PC-9 (cell line): ENCODE measurements around the gene SELENOV. TPM values are rescaled to one million over a fixed set of nuclear protein-coding genes. Genes with fewer than 3 reads are reported as not detected.

Experiments
- BruUV-seq: library from RNA; stranded (reverse); fragments of 400-500 nt; replicated peaks from 2 replicates; lab custom pipeline; 2021; lab: Mats Ljungman, UMichigan
- CTCF ChIA-PET: fragments of 300-600 bp; sonication (Branson Sonifier 250); formaldehyde crosslinking; loops from one replicate; lab custom pipeline; 2022; ENCODE audit warnings: antibody characterized with exemption; lab: Charles Lee
- POLR2A ChIA-PET: fragments of 300-600 bp; sonication (Branson Sonifier 250); formaldehyde crosslinking; loops from one replicate; lab custom pipeline; 2022; ENCODE audit warnings: antibody characterized with exemption; ENCODE audit not compliant: unreplicated experiment; lab: Charles Lee
- DNase-seq, 2 experiments: peaks; one replicate each; pipeline versions ENCODE4 v3.0.0 to v3.0.0-alpha.2; 2015 to 2022; ENCODE audit warnings: mixed read lengths in 1 of 2
- H2AFZ ChIP-seq: fragments of 200-600 bp; sonication (generic); 2 replicates; pipeline ENCODE4 v1.8.1; 2017; ENCODE audit warnings: antibody characterized with exemption
- H3F3A ChIP-seq: fragments of 200-600 bp; sonication (generic); 2 replicates; pipeline ENCODE4 v1.8.1; 2017; ENCODE audit warnings: antibody characterized with exemption, mild to moderate bottlenecking, low read depth; ENCODE audit not compliant: insufficient read depth
- H3K27ac ChIP-seq: fragments of 200-600 bp; sonication (generic); 2 replicates; pipeline ENCODE4 v1.6.1; 2016; ENCODE audit warnings: mixed run types
- H3K27me3 ChIP-seq: fragments of 200-600 bp; sonication (generic); 2 replicates; pipeline ENCODE4 v1.6.1; 2016; ENCODE audit warnings: low read depth, mixed run types; ENCODE audit not compliant: insufficient read depth
- H3K36me3 ChIP-seq: fragments of 200-600 bp; sonication (generic); 2 replicates; pipeline ENCODE4 v1.6.1; 2016; ENCODE audit warnings: low read depth, mixed run types
- H3K4me1 ChIP-seq: fragments of 200-600 bp; sonication (generic); replicated peaks from 2 replicates; pipeline ENCODE4 v1.6.1; 2016; ENCODE audit warnings: mixed run types; ENCODE audit not compliant: insufficient read depth
- H3K4me2 ChIP-seq: fragments of 200-600 bp; sonication (generic); 2 replicates; pipeline ENCODE4 v1.6.1; 2017; ENCODE audit warnings: mixed run types
- H3K4me3 ChIP-seq: fragments of 200-600 bp; sonication (generic); 2 replicates; pipeline ENCODE4 v1.6.1; 2016; ENCODE audit warnings: mixed run types
- H3K79me2 ChIP-seq: fragments of 200-600 bp; sonication (generic); 2 replicates; pipeline ENCODE4 v1.6.1; 2017; ENCODE audit warnings: low read depth, mixed run types
- H3K9me2 ChIP-seq: fragments of 200-600 bp; sonication (generic); 2 replicates; pipeline ENCODE4 v1.8.1; 2017; ENCODE audit warnings: mild to moderate bottlenecking; ENCODE audit not compliant: insufficient read depth
- H3K9me3 ChIP-seq: fragments of 200-600 bp; sonication (generic); 2 replicates; pipeline ENCODE4 v1.8.1; 2016; ENCODE audit warnings: low read depth; ENCODE audit not compliant: insufficient read depth
- H4K20me1 ChIP-seq: fragments of 200-600 bp; sonication (generic); 2 replicates; pipeline ENCODE4 v1.8.1; 2017; ENCODE audit not compliant: insufficient read depth
- CTCF ChIP-seq: fragments of 200-600 bp; sonication (generic); conservative IDR thresholded peaks from 2 replicates; pipeline ENCODE4 v1.6.1; 2017; ENCODE audit warnings: mixed run types, antibody characterized with exemption, mild to moderate bottlenecking, moderate library complexity
- EZH2 ChIP-seq: fragments of 200-600 bp; sonication (generic); IDR thresholded peaks from 2 replicates; pipeline ENCODE4 v1.8.0; 2017; ENCODE audit warnings: antibody characterized with exemption, low read depth
- intact Hi-C: fragments of 100-400 bp; cut with micrococcal nuclease; formaldehyde crosslinking; loops from one replicate; pipeline ENCODE4 v1.10.0; 2022; ENCODE audit not compliant: unreplicated experiment
- total RNA-seq: library from RNA; stranded (reverse); gene quantifications from 2 replicates; pipeline ENCODE4 v1.2.3, GENCODE V29; 2021

SELENOV gene
- total RNA-seq, 1 experiment from 2014 or later, result not detected

- TF ChIP-seq EZH2 (no peak), CTCF (no peak)
- Histone ChIP-seq H3K4me3 (no peak overlapping the region), H3K36me3 (peaks cover 10% of the 10 kb centered on the region; the same call in 1 of the 2 replicates), H3F3A (peaks cover 13% of the 10 kb centered on the region; the same call in 1 of the 2 replicates), H2AFZ (no peak overlapping the region), H3K27ac (no peak overlapping the region), H4K20me1 (no peaks in the 10 kb centered on the region), H3K4me2 (no peak overlapping the region), H3K79me2 (no peaks in the 10 kb centered on the region), H3K9me3 (no peaks in the 10 kb centered on the region), H3K27me3 (peaks cover 3% of the 10 kb centered on the region; the same call in 1 of the 2 replicates), H3K4me1 (peaks cover 5% of the 10 kb centered on the region; the same call in 1 of the 2 replicates), H3K9me2 (no peaks in the 10 kb centered on the region)
- intact Hi-C loops, result no loop called here
- POLR2A ChIA-PET, result no interaction called here
- DNase-seq, result no peak
- no TSS peak for BruUV-seq
- CTCF ChIA-PET, result no interaction called here
Observed at GRCh38 chr19:39492225-39492624, 22.7 kb upstream of the SELENOV start.

GRCh38 chr19:39492788-39493187 is 22.2 kb upstream of the SELENOV start:
- BruUV-seq, result no TSS peak
- Histone ChIP-seq H3K27ac (no peak overlapping the region), H3K27me3 (peaks cover 9% of the 10 kb centered on the region), H3K36me3 (peaks cover 9% of the 10 kb centered on the region; the same call in 1 of the 2 replicates), H3K4me2 (no peak overlapping the region; the same call in 1 of the 2 replicates), H3F3A (peaks cover 16% of the 10 kb centered on the region; the same call in 1 of the 2 replicates), H3K4me3 (no peak overlapping the region), H3K4me1 (peaks cover 5% of the 10 kb centered on the region; the same call in 1 of the 2 replicates), H3K79me2 (no peaks in the 10 kb centered on the region), H3K9me3 (no peaks in the 10 kb centered on the region), H4K20me1 (no peaks in the 10 kb centered on the region), H2AFZ (no peak overlapping the region), H3K9me2 (no peaks in the 10 kb centered on the region)
- ChIA-PET CTCF (interaction anchor here (0.6 kb wide), 1 partner anchor 47 kb away, joined by 5 read pairs; no protein-coding TSS in a partner anchor), POLR2A (no interaction called here)
- intact Hi-C loops, result no loop called here
- TF ChIP-seq EZH2 (no peak), CTCF (no peak)
- no peak for DNase-seq

- intact Hi-C loops, result no loop called here
- TF ChIP-seq CTCF (no peak), EZH2 (no peak)
- Histone ChIP-seq H3K36me3 (no peaks in the 10 kb centered on the region), H3F3A (peaks cover 16% of the 10 kb centered on the region; the same call in 1 of the 2 replicates), H3K79me2 (no peaks in the 10 kb centered on the region), H2AFZ (no peak overlapping the region), H3K27ac (no peak overlapping the region), H3K9me3 (no peaks in the 10 kb centered on the region), H4K20me1 (no peaks in the 10 kb centered on the region), H3K27me3 (peaks cover 22% of the 10 kb centered on the region), H3K4me1 (peaks cover 5% of the 10 kb centered on the region; the same call in 1 of the 2 replicates), H3K9me2 (no peaks in the 10 kb centered on the region), H3K4me3 (no peak overlapping the region), H3K4me2 (no peak overlapping the region)
- ChIA-PET CTCF (interaction anchor here (0.6 kb wide), 1 partner anchor 328 kb away, joined by 4 read pairs; no protein-coding TSS in a partner anchor), POLR2A (interaction anchor here (0.6 kb wide), 1 partner anchor 46 kb away, joined by 3 read pairs; no protein-coding TSS in a partner anchor)
- no TSS peak for BruUV-seq
- DNase-seq, result no peak
Observed at GRCh38 chr19:39494661-39495060, 20.3 kb upstream of the SELENOV start.
